Measurements from ENCODE around the gene ZNF43.
A peak's percentile ranks its signal among the peaks of the same experiment; 100 is the strongest.
"Not testable (repeated sequence)": the region's sequence is repeated elsewhere in the genome, so short reads cannot be mapped to it uniquely, and the experiment has no call there.

ZNF43 gene

GRCh38 chr19:21789466-21790085 is 46.4 kb downstream of the ZNF43 start:
- no peak for DNase-seq

GRCh38 chr19:21786936-21787335 is 49.0 kb downstream of the ZNF43 start:
- DNase-seq: no peak

- DNase-seq: not testable (repeated sequence)
These were observed 60.2 kb downstream of the ZNF43 start for GRCh38 chr19:21775792-21776191.

GRCh38 chr19:21767065-21767800 is 68.7 kb downstream of the ZNF43 start, which contains the start of gene ZNF100:
Gene ZNF100 (minus strand): TSS chr19:21767579. CDS start chr19:21767429, 150 bp downstream.
- peak; percentile 95 for DNase-seq

- DNase-seq: not testable (repeated sequence)
These were observed 69.3 kb downstream of the ZNF43 start for GRCh38 chr19:21766705-21767064.

- DNase-seq: no peak
These were observed 70.8 kb downstream of the ZNF43 start for GRCh38 chr19:21765151-21765550.

- not testable (repeated sequence) for DNase-seq
These were observed 74.4 kb downstream of the ZNF43 start for GRCh38 chr19:21761547-21761946.

GRCh38 chr19:21758296-21758695 is 77.7 kb downstream of the ZNF43 start:
- DNase-seq: no peak

GRCh38 chr19:21755555-21755954 is 80.4 kb downstream of the ZNF43 start:
- not testable (repeated sequence) for DNase-seq
